Epithelial cell of proximal tubule (primary cell): ENCODE results near the gene CRYL1. TPM values are rescaled to one million over a fixed set of nuclear protein-coding genes. Genes with fewer than 3 reads are reported as not detected.
A peak's percentile ranks its signal among the peaks of the same experiment; 100 is the strongest.

Experiments
- DNase-seq: peaks from one replicate; pipeline ENCODE4 v3.0.0-alpha.2; 2011; ENCODE audit warnings: low read depth
- H3K4me3 ChIP-seq: 2 replicates; pipeline ENCODE4 v1.5.1; 2011; ENCODE audit warnings: low read depth, mild to moderate bottlenecking, low read length
- CTCF ChIP-seq: conservative IDR thresholded peaks from 2 replicates; pipeline ENCODE4 v1.5.1; 2012; ENCODE audit warnings: low read depth, mild to moderate bottlenecking, low read length
- total RNA-seq: library from RNA; depleted of rRNA; stranded (reverse); fragments of >200 nt; gene quantifications from 2 replicates; pipeline ENCODE4 v1.2.3, GENCODE V29; 2015

Gene CRYL1
- total RNA-seq, 1 donor from 2014 or later = 41.3 TPM

DNA sequence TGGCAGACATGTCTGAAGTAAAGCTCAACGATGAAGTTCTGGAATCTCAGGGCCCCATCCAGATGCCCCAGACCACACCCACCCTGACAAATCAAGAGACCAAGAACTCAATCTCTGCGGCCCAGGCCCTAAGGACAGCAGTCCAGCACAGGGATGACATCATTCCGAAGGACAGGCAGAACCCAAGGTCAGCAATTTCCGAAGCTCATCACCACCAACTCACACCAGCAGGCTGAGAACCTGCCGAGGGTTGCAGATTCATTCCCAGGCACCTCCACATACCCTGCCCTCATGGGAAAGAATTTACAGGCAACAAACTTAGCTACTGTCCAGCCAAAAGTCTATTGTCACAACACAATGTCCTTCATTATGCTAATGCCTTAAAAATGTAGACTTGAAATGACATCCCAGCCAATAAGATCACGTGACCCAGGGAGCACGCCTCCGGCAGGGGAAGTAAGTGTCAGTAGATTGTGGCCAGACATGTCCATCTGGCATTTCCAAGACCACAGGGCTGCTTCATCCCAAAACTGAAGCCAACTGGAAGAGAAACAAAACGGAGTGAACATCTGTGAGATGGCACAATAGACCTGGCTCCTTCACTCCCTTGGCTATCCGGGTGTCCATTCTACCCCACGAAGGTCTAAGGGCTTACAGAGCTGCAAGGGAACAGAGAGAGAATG lies 98.8 kb downstream of the CRYL1 start:
- no peak overlapping the region for H3K4me3 ChIP-seq
- DNase-seq = no peak
- TF ChIP-seq CTCF = no peak

DNA sequence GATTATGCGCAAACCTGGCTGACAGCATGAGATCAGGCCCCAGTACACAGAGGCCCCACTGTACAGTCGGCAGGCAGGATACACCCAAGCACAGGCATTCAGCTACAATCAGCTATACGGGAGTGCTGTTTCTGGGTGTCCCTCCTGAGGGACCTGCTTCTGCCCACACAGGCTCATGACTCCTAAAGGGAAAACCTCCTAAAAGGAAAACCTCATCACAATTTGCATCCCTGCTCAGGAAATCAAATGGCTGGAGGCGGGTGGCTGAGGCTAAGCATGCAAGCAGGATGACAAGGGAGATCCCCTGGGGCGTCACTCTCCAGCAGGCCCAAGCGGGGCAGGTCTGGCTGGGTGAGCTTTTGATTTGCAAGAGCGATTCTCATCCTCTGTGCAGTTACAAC lies 99.8 kb downstream of the CRYL1 start:
- peak; percentile 35 for DNase-seq
- no peak for TF ChIP-seq CTCF

DNA sequence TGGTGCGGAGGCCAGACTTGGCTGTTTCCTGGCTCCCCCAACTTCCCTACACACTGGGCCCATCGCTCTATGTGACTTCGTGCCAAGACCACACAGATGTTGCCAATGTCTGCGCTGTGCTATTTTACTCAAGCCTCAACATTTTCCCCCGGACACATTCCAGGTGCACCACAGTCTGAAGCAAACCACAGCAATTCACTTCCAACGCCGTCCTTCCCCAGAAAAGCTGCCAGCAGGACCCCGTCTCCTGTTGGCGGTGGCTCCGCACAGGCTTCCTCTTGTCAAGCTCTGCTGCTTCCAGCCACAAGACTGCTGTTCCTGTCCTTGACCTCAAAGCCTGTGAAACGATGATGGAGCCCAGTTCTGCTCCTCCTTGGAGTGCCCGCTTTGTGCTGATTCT lies 100.7 kb downstream of the CRYL1 start:
- no peak overlapping the region for H3K4me3 ChIP-seq
- DNase-seq = no peak
- TF ChIP-seq CTCF = no peak

More for the DNA sequence above, 99.8 kb downstream of the CRYL1 start:
- H3K4me3 ChIP-seq = no peak overlapping the region

- no peak overlapping the region for H3K4me3 ChIP-seq
- TF ChIP-seq CTCF = no peak
- no peak for DNase-seq
These were observed 101.2 kb downstream of the CRYL1 start for GRCh38 chr13:20424559-20424852.

DNA sequence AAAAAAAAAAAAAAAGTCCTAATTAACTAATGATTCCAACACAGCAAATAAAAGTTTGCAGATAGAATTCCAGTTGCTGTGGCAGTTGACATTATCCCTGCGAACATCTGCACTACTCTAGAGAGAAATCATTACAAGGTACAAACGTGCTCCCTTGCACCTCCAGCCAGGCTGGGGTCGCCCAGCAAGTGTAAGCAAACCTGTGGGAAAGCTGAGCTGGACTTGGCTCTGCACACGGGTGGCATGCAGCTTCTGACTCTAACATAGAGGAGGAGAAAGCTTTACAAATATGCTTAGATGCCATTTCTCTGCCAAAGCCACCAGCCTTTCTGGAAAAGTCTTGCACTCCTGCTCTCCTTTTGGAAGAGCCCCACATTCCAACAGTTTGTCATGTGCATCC lies 103.3 kb downstream of the CRYL1 start:
- H3K4me3 ChIP-seq = no peak overlapping the region
- DNase-seq = no peak
- no peak for TF ChIP-seq CTCF

- DNase-seq = no peak
- no peak overlapping the region for H3K4me3 ChIP-seq
- TF ChIP-seq CTCF = no peak
These were observed 104.7 kb downstream of the CRYL1 start for GRCh38 chr13:20420938-20421337.

GRCh38 chr13:20418953-20419352 lies 106.7 kb downstream of the CRYL1 start:
- TF ChIP-seq CTCF = no peak
- no peak overlapping the region for H3K4me3 ChIP-seq
- no peak for DNase-seq
